H4 (cell line): ENCODE measurements around the gene GNS. TPM values are rescaled to one million over a fixed set of nuclear protein-coding genes. Genes with fewer than 3 reads are reported as not detected.

Experiments
- DNase-seq: peaks from one replicate; pipeline ENCODE4 v3.0.0-alpha.2; 2015; ENCODE audit warnings: low spot score
- total RNA-seq: library from RNA; depleted of rRNA; stranded (reverse); fragments of >200 nt; shearing (Covaris generic); gene quantifications from 2 replicates; pipeline ENCODE4 v1.2.3, GENCODE V29; 2014; rRNA removed

GNS gene
- 88.8 and 98.0 TPM in 2 replicates for total RNA-seq

GRCh38 chr12:64759035-64759894 is at the start of gene GNS:
Gene GNS, minus strand, starts transcription at chr12:64759406. Its CDS starts 130 bp downstream, at chr12:64759276.
- DNase-seq, result peak; percentile 89

- no peak for DNase-seq
These were observed 48.9 kb upstream of the GNS start for GRCh38 chr12:64808110-64808509.

- peak; percentile 54 for DNase-seq
These were observed 47.6 kb upstream of the GNS start for GRCh38 chr12:64806593-64807460.

- no peak for DNase-seq
These were observed 47.0 kb upstream of the GNS start for GRCh38 chr12:64806173-64806572.

GRCh38 chr12:64802180-64802775 is 43.1 kb upstream of the GNS start:
- DNase-seq, result peak; percentile 31

GRCh38 chr12:64801381-64801780 is 42.2 kb upstream of the GNS start:
- DNase-seq, result peak; percentile 22

- no peak for DNase-seq
These were observed 41.4 kb upstream of the GNS start for GRCh38 chr12:64800640-64801039.

GRCh38 chr12:64798165-64798564 is 39.0 kb upstream of the GNS start:
- no peak for DNase-seq

- no peak for DNase-seq
These were observed 38.0 kb upstream of the GNS start for GRCh38 chr12:64797156-64797555.

- peak; percentile 90 for DNase-seq
These were observed 37.1 kb upstream of the GNS start for GRCh38 chr12:64796205-64796845.

GRCh38 chr12:64794305-64794704 is 35.1 kb upstream of the GNS start:
- no peak for DNase-seq

GRCh38 chr12:64793610-64794009 is 34.4 kb upstream of the GNS start:
- no peak for DNase-seq

- no peak for DNase-seq
These were observed 32.9 kb upstream of the GNS start for GRCh38 chr12:64792128-64792527.

- DNase-seq, result no peak
These were observed 31.8 kb upstream of the GNS start for GRCh38 chr12:64791036-64791435.

GRCh38 chr12:64790166-64790565 is 31.0 kb upstream of the GNS start:
- DNase-seq, result no peak

- no peak for DNase-seq
These were observed 26.6 kb upstream of the GNS start for GRCh38 chr12:64785838-64786237.

GRCh38 chr12:64782191-64782876 is 23.1 kb upstream of the GNS start:
- DNase-seq, result no peak

- no peak for DNase-seq
These were observed 22.3 kb upstream of the GNS start for GRCh38 chr12:64781280-64782190.

- DNase-seq, result no peak
These were observed 21.5 kb upstream of the GNS start for GRCh38 chr12:64780531-64781279.
